CD8-positive, alpha-beta memory T cell (primary cell): ENCODE data around the gene SEC63. TPM values are rescaled to one million over a fixed set of nuclear protein-coding genes. Genes with fewer than 3 reads are reported as not detected.
A peak's percentile ranks its signal among the peaks of the same experiment; 100 is the strongest.
"Not testable (repeated sequence)": the region's sequence is repeated elsewhere in the genome, so short reads cannot be mapped to it uniquely, and the experiment has no call there.

Source experiments
- CTCF ChIA-PET: fragments of 350-600 bp; sonication (Branson Sonifier 250); formaldehyde crosslinking; loops from one replicate; lab custom pipeline; 2021; ENCODE audit warnings: antibody characterized with exemption; lab: Charles Lee
- POLR2A ChIA-PET: fragments of 350-600 bp; sonication (Branson Sonifier 250); formaldehyde crosslinking; loops from one replicate; lab custom pipeline; 2021; ENCODE audit warnings: antibody characterized with exemption; lab: Charles Lee
- DNase-seq, 5 donors: peaks; one replicate each; pipeline versions ENCODE4 v3.0.0 to v3.0.0-alpha.2; 2020 to 2022; ENCODE audit warnings: mixed read lengths in 1 of 5
- H3K27ac ChIP-seq: one replicate; pipeline ENCODE4 v1.7.0; 2013; ENCODE audit warnings: low read depth, mild to moderate bottlenecking, low read length, moderate library complexity
- H3K27me3 ChIP-seq: 2 replicates; pipeline ENCODE4 v1.7.0; 2013; ENCODE audit warnings: low read length, mild to moderate bottlenecking; ENCODE audit not compliant: insufficient read depth, poor library complexity, severe bottlenecking
- H3K36me3 ChIP-seq: 2 replicates; pipeline ENCODE4 v1.7.0; 2013; ENCODE audit warnings: mild to moderate bottlenecking, low read length, moderate library complexity; ENCODE audit not compliant: insufficient read depth
- H3K4me1 ChIP-seq: 2 replicates; pipeline ENCODE4 v1.7.0; 2013; ENCODE audit warnings: mild to moderate bottlenecking, low read length, moderate library complexity; ENCODE audit not compliant: insufficient read depth
- H3K4me3 ChIP-seq: 2 replicates; pipeline ENCODE4 v1.7.0; 2013; ENCODE audit warnings: mild to moderate bottlenecking, low read length
- H3K9me3 ChIP-seq: 2 replicates; pipeline ENCODE4 v1.7.0; 2013; ENCODE audit warnings: mild to moderate bottlenecking, low read length
- H3K27ac Mint-ChIP-seq, 8 donors: one replicate each; pipeline ENCODE4 v1.8.0; 2020 to 2021; ENCODE audit warnings: mixed read lengths in 8 of 8, mild to moderate bottlenecking in 6 of 8, inconsistent platforms in 3 of 8, moderate library complexity in 3 of 8
- H3K27me3 Mint-ChIP-seq, 2 donors: one replicate each; pipeline ENCODE4 v1.8.0; 2020 to 2021; ENCODE audit warnings: mixed read lengths in 2 of 2, mild to moderate bottlenecking in 1 of 2, moderate library complexity in 1 of 2
- H3K36me3 Mint-ChIP-seq, 3 donors: one replicate each; pipeline ENCODE4 v1.8.0; 2020 to 2021; ENCODE audit warnings: mixed read lengths in 3 of 3, inconsistent platforms in 1 of 3, mild to moderate bottlenecking in 1 of 3
- H3K4me1 Mint-ChIP-seq, 3 donors: one replicate each; pipeline ENCODE4 v1.8.0; 2020 to 2021; ENCODE audit warnings: mixed read lengths in 3 of 3, inconsistent platforms in 1 of 3, mild to moderate bottlenecking in 1 of 3
- H3K4me3 Mint-ChIP-seq, 7 donors: one replicate each; pipeline ENCODE4 v1.8.0; 2020 to 2021; ENCODE audit warnings: mixed read lengths in 7 of 7, mild to moderate bottlenecking in 6 of 7, moderate library complexity in 4 of 7, inconsistent platforms in 2 of 7
- H3K9me3 Mint-ChIP-seq, 5 donors: one replicate each; pipeline ENCODE4 v1.8.0; 2020 to 2022; ENCODE audit warnings: mixed read lengths in 5 of 5, mild to moderate bottlenecking in 3 of 5, moderate library complexity in 2 of 5, inconsistent platforms in 1 of 5
- polyA plus RNA-seq: library from polyadenylated mRNA; unstranded; fragments of 300-500 nt; fragmentation: Illumina TruSeq; gene quantifications from one replicate; pipeline ENCODE4 v1.2.3, GENCODE V29; 2021
- total RNA-seq, 2 experiments: library from RNA; stranded (reverse); gene quantifications; one replicate each; pipeline ENCODE4 v1.2.3, GENCODE V29; 2021

The SEC63 gene
- total and polyA plus RNA-seq, 3 experiments from 2014 or later = 36.4 to 85.1 (median 75.0) TPM

GRCh38 chr6:107917451-107918375, 40.3 kb downstream of the SEC63 start:
- H3K4me3 Mint-ChIP-seq = no peak overlapping the region
- DNase-seq = no peak

GRCh38 chr6:107916961-107917360, 41.0 kb downstream of the SEC63 start:
- H3K4me3 ChIP-seq, H3K27me3 ChIP-seq, H3K27ac ChIP-seq, H3K4me1 Mint-ChIP-seq, H3K27me3 Mint-ChIP-seq, H3K4me1 ChIP-seq, POLR2A ChIA-PET, H3K9me3 ChIP-seq, CTCF ChIA-PET, DNase-seq, H3K4me3 Mint-ChIP-seq: not testable (repeated sequence)
- Mint-ChIP-seq H3K27ac (peak overlapping the region in 1 of 8 donors; percentile 76), H3K36me3 (peaks cover 34 to 76% (median 49%) of the 10 kb centered on the region in 3 donors), H3K9me3 (peaks cover 0 to 12% (median 11%) of the 10 kb centered on the region in 5 donors)
- peaks cover 16% of the 10 kb centered on the region for H3K36me3 ChIP-seq

More at GRCh38 chr6:107917451-107918375, 40.3 kb downstream of the SEC63 start:
- ChIA-PET POLR2A (no interaction called here), CTCF (interaction anchor here (0.6 to 1.1 kb wide), 2 partner anchors 23 to 70 kb away, joined by 3 read pairs; no protein-coding TSS in a partner anchor)
- H3K4me1 ChIP-seq = no peaks in the 10 kb centered on the region
- Mint-ChIP-seq H3K9me3 (peaks cover 0 to 12% (median 11%) of the 10 kb centered on the region in 5 donors), H3K4me1 (peaks cover 2 to 8% (median 4%) of the 10 kb centered on the region in 3 donors), H3K27me3 (no peaks in the 10 kb centered on the region), H3K27ac (peak overlapping the region in 1 of 8 donors; percentile 66), H3K36me3 (peaks cover 35 to 72% (median 49%) of the 10 kb centered on the region in 3 donors)
- H3K9me3 ChIP-seq = peaks cover 7% of the 10 kb centered on the region
- H3K36me3 ChIP-seq = peaks cover 16% of the 10 kb centered on the region
- no peak overlapping the region for H3K27ac ChIP-seq
- H3K27me3 ChIP-seq = no peaks in the 10 kb centered on the region
- H3K4me3 ChIP-seq = no peak overlapping the region

GRCh38 chr6:107911692-107912091, 46.3 kb downstream of the SEC63 start:
- POLR2A ChIA-PET = no interaction called here
- no peaks in the 10 kb centered on the region for H3K9me3 ChIP-seq
- H3K27ac ChIP-seq = no peak overlapping the region
- peaks cover 13 to 72% (median 15%) of the 10 kb centered on the region in 3 donors for H3K36me3 Mint-ChIP-seq
- no peak for DNase-seq
- H3K4me3 Mint-ChIP-seq = no peak overlapping the region
- H3K27me3 Mint-ChIP-seq = no peaks in the 10 kb centered on the region
- H3K4me1 Mint-ChIP-seq = peaks cover 2 to 5% (median 4%) of the 10 kb centered on the region in 3 donors
- no peaks in the 10 kb centered on the region for H3K4me1 ChIP-seq
- H3K27me3 ChIP-seq = no peaks in the 10 kb centered on the region
- no peak overlapping the region for H3K4me3 ChIP-seq
- peaks cover 10% of the 10 kb centered on the region for H3K36me3 ChIP-seq
- H3K27ac Mint-ChIP-seq = peak overlapping the region in 1 of 8 donors; percentile 24
- CTCF ChIA-PET = no interaction called here
- peaks cover 0 to 2% (median 0%) of the 10 kb centered on the region in 5 donors for H3K9me3 Mint-ChIP-seq

GRCh38 chr6:107894809-107895396, 63.1 kb downstream of the SEC63 start:
- Histone ChIP-seq H3K36me3 (peaks cover 23% of the 10 kb centered on the region), H3K4me3 (no peak overlapping the region), H3K27ac (no peak overlapping the region), H3K27me3 (no peaks in the 10 kb centered on the region), H3K4me1 (no peaks in the 10 kb centered on the region), H3K9me3 (no peaks in the 10 kb centered on the region)
- Mint-ChIP-seq H3K9me3 (no peaks in the 10 kb centered on the region), H3K4me3 (no peak overlapping the region), H3K27me3 (no peaks in the 10 kb centered on the region), H3K4me1 (peaks cover 3 to 9% (median 4%) of the 10 kb centered on the region in 3 donors), H3K36me3 (peaks cover 29 to 81% (median 32%) of the 10 kb centered on the region in 3 donors), H3K27ac (peak overlapping the region in 1 of 8 donors; percentile 53)
- CTCF ChIA-PET = interaction anchor here (0.6 kb wide), 1 partner anchor 46 kb away, joined by 3 read pairs; no protein-coding TSS in a partner anchor
- DNase-seq = no peak
- POLR2A ChIA-PET = no interaction called here

DNA sequence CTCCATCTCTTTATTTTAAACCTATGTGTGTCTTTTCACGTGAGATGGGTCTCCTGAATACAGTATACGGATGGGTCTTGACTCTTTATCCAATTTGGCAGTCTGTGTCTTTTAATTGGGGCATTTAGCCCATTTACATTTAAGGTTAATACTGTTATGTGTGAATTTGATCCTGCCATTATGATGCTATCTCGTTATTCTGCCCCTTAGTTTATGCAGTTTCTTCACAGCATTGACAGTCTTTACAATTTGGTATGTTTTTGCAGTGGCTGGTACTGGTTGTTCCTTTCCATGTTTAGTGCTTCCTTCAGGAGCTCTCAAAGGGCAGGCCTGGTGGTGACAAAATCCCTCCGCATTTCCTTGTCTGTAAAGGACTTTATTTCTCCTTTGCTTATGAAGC, 67.6 kb downstream of the SEC63 start:
- H3K4me3 Mint-ChIP-seq, H3K4me3 ChIP-seq, H3K4me1 ChIP-seq, H3K27ac Mint-ChIP-seq, H3K27me3 Mint-ChIP-seq, H3K4me1 Mint-ChIP-seq, CTCF ChIA-PET, DNase-seq, H3K27me3 ChIP-seq, H3K27ac ChIP-seq, POLR2A ChIA-PET, H3K9me3 ChIP-seq: not testable (repeated sequence)
- H3K36me3 ChIP-seq = peaks cover 18% of the 10 kb centered on the region
- H3K9me3 Mint-ChIP-seq = peaks cover 0 to 11% (median 6%) of the 10 kb centered on the region in 5 donors
- peaks cover 35 to 69% (median 54%) of the 10 kb centered on the region in 3 donors for H3K36me3 Mint-ChIP-seq

GRCh38 chr6:107885950-107886349, 72.1 kb downstream of the SEC63 start:
- H3K9me3 Mint-ChIP-seq = peaks cover 0 to 11% (median 6%) of the 10 kb centered on the region in 5 donors
- CTCF ChIA-PET, H3K27ac ChIP-seq, H3K27me3 ChIP-seq, H3K27me3 Mint-ChIP-seq, DNase-seq, H3K4me3 Mint-ChIP-seq, H3K4me1 ChIP-seq, H3K9me3 ChIP-seq, H3K4me1 Mint-ChIP-seq, H3K4me3 ChIP-seq: not testable (repeated sequence)
- POLR2A ChIA-PET = interaction anchor here (0.8 kb wide), 1 partner anchor 166 kb away, joined by 6 read pairs; no protein-coding TSS in a partner anchor
- H3K36me3 Mint-ChIP-seq = peaks cover 23 to 55% (median 33%) of the 10 kb centered on the region in 3 donors
- peak overlapping the region in 1 of 8 donors; percentile 51 for H3K27ac Mint-ChIP-seq
- H3K36me3 ChIP-seq = peaks cover 10% of the 10 kb centered on the region

DNA sequence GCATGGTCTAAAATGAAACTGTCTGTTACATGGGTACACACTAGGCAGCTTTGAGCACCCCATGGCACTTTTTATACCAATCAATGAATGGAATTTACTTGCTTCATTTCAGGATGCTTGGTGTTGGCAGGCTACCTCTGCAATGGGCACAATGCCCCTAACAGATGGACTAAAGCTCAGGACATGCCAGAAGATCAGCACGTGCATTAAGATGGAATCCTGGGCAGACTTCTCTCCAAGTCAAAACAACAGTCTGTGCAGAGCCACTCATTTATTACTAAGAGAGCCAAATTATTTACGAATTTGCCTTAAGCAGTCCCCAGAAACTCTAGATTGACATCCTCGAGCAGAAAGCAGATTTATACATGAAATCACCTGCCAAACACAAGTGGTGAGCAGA, 78.1 kb downstream of the SEC63 start:
- Histone ChIP-seq H3K36me3 (peaks cover 10% of the 10 kb centered on the region), H3K27ac (no peak overlapping the region), H3K4me3 (no peak overlapping the region), H3K27me3 (no peaks in the 10 kb centered on the region), H3K4me1 (no peaks in the 10 kb centered on the region), H3K9me3 (no peaks in the 10 kb centered on the region)
- Mint-ChIP-seq H3K4me3 (no peak overlapping the region), H3K36me3 (peaks cover 9 to 67% (median 20%) of the 10 kb centered on the region in 3 donors), H3K4me1 (no peaks in the 10 kb centered on the region), H3K27ac (peak overlapping the region in 3 of 8 donors; percentile 38 to 77 (median 51)), H3K27me3 (no peaks in the 10 kb centered on the region), H3K9me3 (no peaks in the 10 kb centered on the region)
- ChIA-PET CTCF (interaction anchor here (1.6 kb wide), 1 partner anchor 204 kb away, joined by 4 read pairs; no protein-coding TSS in a partner anchor), POLR2A (no interaction called here)
- no peak for DNase-seq
